ENCODE data around the gene GJA1.
"Not testable (repeated sequence)": the region's sequence is repeated elsewhere in the genome, so short reads cannot be mapped to it uniquely, and the experiment has no call there.

Gene GJA1

DNA sequence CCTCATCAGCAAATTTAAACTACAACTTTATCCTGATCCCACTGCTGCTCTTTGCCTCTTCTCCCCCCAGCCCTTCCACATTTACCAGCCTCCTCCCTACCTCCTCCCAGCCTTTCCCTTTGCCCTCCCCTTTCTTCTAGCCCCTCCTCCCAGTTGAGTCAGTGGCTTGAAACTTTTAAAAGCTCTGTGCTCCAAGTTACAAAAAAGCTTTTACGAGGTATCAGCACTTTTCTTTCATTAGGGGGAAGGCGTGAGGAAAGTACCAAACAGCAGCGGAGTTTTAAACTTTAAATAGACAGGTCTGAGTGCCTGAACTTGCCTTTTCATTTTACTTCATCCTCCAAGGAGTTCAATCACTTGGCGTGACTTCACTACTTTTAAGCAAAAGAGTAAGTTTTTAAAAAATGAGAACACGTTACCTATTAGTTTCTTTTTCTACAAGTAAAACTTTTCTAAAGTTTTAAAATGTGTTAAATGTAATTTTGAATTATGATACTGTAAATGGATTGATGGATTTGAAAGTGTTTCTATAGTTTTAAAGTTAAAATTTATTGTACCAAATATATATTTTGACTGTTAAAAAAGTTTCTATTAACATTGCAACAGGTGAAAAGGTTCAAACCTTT lies at the start of gene GJA1:
Gene GJA1 (plus strand): TSS at position 203 of the 626 bp plus-strand sequence. CDS start 11,202 bp downstream, outside the sequence.
- no peak for DNase-seq

DNA sequence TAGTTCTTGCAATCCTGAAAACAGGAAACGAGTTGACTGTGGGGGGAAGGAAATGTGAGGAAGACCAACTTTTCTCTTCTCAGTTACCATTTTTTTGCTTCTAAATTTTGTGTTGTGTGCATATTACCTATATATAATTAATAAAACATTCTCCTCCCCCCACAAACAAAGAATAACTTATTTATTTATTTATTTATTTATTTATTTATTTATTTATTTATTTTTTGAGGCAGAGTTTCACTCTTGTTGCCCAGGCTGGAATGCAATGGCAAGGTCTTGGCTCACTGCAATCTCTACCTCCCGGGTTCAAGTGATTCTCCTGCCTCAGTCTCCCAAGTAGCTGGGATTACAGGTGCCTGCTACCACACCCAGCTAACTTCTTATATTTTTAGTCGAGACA lies 48.9 kb upstream of the GJA1 start:
- DNase-seq, result not testable (repeated sequence)

DNA sequence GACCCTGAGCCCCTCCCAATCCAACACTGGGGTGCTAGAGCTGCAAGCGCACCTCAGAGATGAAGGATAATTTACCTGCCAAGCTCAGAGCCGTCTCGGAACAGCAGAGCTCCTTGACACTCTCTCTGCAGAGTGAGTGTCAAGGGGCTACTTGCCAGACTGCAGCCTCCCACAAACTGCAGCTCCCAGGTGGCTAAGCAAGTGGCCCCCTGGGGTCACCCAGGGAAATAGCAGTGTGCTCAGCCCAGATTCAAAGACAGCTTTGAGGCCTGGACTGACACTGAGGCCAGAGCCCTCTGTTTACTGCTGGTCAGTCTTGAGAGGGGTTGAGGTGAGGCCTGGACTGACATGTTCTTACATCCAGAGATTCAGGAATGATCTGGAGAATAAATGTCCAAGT lies 46.0 kb upstream of the GJA1 start:
- no peak for DNase-seq

- no peak for DNase-seq
Observed at GRCh38 chr6:121393731-121394505, 41.5 kb upstream of the GJA1 start.

GRCh38 chr6:121395736-121396135 lies 39.7 kb upstream of the GJA1 start:
- no peak for DNase-seq

DNA sequence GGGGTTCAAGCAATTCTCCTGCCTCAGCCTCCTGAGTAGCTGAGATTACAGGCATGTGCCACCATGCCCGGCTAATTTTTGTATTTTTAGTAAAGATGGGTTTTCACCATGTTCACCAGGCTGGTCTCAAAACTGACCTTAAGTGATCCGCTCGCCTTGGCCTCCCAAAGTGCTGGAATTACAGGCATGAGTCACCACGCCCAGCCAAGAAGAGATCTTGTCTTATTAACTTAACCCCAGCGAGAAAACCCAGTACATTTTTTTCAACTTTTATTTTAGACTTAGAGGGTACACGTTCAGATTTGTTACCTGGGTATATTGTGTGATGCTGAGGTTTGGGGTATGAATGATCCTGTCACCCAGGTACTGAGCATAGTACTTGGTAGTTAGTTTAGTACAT lies 38.3 kb upstream of the GJA1 start:
- DNase-seq, result not testable (repeated sequence)

DNA sequence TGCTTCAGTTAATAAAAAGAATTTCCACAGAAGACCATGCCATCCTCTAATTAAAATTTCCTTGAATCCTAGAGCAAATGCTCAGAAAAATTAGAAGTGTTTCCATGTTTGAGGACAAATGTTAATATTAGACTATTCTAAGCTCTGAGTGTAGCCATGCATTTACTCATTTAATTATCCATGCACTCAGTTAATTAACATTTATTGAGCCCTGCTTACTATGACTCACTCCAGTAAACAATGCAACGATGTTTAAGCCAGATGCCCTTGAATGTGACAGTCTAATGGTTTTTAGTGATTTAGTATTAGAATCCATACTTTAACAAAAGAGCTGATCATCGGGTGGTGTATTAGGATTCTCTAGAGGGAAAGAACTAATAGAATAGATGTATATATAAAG lies 37.3 kb upstream of the GJA1 start:
- no peak for DNase-seq

DNA sequence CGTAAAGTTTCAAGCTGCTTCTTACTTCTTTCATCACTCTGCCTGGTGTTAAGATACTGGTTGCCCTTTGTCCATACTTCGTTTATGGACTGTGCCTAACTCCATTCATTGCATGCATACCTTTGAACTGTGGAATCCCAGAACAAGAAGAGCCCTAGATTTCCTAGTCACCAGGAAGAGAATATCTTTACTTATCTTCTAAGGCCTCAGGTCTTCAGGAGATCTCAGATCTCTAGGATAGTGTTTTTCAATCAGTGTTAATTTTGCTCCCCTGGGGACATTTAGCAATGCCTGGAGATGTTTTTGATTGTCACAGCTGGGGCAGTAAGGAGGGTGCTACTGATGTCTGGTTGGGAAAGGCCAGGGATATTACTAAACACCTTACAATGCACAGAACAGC lies 35.5 kb upstream of the GJA1 start:
- no peak for DNase-seq

DNA sequence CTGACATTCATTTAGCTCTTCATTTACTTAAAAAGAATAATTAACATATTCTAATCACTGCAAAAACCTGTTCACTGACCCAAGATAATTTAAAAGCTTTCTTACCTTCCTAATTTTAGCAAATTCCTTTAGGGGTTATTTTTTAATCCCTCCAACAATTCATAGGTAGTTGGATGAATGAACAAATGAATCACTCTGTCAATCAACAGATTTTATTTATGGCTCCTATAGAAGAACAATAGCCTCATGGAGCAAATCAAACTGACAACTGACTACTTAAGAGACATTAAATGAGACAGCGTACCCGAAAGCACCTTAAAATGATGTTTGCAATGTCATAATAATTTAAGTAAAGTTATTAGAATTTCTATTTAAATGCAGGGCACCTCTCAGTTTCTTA lies 31.5 kb upstream of the GJA1 start:
- DNase-seq, result no peak

DNA sequence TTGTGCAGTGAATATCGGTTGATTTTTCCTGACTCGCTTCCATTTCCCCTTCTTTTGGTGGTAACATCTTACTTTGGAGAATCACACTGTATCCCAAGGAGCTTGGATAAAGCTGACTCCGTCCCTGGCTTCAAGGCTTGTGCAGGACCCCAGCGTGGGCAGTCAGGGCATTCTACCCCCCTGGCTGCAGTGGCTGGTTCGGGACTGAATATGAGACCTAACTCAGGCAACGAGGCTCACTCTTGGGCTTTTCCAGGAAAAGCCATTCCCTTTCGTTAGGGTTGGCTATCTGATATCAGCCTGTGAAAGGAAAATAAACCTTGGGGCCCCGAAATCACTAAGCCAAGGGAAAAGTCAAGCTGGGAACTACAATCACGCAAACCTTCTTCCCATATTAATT lies 30.1 kb upstream of the GJA1 start:
- no peak for DNase-seq

DNA sequence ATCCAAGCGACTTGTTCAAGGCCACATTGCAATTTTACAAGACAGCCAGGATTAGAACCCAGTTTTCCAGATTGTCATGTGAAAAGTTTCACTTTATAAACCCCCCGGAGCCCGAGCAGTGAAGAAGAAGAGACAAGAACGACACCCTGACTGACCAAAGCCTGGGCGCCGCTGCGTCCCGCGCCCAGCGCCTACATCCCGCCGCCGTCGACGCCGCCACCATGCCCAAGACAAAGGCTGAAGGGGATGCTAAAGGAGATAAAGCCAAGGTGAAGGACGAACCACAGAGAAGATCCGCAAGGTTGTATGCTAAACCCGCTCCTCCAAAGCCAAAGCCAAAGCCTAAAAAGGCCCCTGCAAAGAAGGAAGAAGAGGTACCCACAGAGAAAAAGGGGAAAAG lies 27.1 kb upstream of the GJA1 start:
- DNase-seq, result no peak

DNA sequence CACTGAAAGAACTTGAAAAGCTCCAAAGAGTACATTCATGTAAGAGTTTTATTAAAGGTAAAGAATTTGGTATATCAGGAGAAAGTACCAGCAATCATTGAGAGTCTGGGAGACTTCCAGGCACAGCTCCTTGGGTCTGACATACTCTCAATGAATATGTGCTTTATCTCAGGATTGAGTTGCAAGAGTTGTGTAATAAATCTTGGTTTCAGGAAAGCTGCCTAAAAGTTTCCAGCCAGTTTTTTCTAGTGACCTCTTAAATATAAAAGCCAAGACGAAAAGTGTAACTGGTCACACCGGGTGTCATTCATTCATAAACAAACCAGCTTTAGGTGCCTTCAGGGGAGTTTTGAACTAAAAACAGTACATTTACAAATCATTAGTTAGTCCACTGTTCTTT lies 21.6 kb upstream of the GJA1 start:
- no peak for DNase-seq

- no peak for DNase-seq
Observed at GRCh38 chr6:121418346-121418745, 17.1 kb upstream of the GJA1 start.

DNA sequence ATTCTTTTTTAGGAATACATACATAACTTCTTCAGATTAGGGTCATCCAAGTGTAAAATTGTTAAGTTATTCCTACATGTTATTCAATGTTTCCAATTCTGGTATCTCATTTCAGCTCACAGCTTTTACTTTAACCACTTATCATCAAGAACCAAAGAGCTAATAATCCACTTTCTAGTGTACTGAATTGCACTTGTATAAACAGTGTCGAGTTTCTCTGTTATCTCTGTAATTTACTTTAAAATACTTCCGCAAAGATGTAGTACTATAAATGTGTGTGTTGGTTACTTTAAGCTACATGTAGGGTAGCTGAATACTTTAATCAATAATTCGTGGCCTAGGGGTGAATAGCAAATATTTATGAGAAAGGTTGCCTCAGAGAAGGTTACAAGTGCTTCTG lies 8.8 kb upstream of the GJA1 start:
- DNase-seq, result no peak

GRCh38 chr6:121428872-121429756 lies 6.3 kb upstream of the GJA1 start:
- no peak for DNase-seq

DNA sequence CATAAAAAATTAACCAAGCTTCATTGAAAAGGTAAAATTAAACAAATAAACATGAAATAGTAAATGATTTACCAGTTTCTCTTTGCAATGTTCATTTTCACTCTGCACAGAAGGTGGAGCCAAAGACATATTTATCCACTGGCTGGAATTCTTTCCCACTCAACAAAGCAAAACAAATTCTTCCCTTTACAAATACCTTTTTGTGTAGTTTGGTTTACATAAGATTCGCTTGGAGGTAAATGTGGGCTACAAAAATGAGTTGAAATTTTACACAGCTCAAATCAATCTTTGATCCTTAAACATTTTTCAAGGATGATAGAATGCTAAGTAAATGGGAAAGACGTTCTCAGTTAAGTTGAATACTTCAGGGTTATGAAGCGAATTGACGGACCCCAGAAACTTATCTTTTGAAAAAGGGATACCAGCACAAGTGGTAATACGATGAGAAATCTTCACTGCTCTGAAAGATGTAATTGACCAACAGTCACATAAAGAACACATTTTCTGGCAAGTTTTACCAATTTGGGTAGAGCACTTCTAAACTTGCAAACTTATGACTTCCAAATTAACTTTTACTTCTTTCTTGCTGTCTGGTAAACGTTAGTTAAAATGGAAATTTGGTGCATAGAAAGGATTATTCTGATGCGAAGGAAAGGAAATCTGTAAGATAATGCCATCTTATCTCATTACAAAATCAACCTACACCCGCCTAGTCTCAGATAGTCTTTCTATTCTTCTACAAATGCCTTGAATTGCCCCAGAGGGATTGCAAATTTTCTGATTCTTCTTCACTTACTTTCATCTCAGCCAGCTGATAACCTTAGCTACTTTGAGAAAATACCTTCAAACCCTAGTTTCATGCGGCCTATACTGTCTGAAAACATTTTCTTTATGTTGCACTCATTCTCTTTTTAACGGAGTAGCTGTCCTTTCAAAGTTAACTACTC lies 4.7 kb upstream of the GJA1 start:
- DNase-seq, result peak; percentile 7

DNA sequence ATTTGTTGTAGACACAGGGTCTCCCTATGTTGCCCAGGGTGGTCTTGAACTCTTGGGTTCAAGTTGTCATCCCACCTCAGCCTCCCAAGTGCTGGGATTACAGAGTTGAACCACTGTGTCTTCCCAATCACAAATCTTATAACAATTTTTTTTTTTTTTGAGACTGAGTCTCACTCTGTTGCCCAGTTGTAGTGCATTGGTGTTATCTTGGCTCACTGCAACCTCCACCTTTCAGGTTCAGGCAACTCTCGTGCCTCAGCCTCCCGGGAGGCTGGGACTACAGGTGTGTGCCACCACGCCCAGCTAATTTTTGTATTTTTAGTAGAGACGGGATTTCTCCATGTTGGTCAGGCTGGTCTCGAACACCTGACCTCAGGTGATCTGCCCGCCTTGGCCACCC lies 3.7 kb upstream of the GJA1 start:
- not testable (repeated sequence) for DNase-seq

DNA sequence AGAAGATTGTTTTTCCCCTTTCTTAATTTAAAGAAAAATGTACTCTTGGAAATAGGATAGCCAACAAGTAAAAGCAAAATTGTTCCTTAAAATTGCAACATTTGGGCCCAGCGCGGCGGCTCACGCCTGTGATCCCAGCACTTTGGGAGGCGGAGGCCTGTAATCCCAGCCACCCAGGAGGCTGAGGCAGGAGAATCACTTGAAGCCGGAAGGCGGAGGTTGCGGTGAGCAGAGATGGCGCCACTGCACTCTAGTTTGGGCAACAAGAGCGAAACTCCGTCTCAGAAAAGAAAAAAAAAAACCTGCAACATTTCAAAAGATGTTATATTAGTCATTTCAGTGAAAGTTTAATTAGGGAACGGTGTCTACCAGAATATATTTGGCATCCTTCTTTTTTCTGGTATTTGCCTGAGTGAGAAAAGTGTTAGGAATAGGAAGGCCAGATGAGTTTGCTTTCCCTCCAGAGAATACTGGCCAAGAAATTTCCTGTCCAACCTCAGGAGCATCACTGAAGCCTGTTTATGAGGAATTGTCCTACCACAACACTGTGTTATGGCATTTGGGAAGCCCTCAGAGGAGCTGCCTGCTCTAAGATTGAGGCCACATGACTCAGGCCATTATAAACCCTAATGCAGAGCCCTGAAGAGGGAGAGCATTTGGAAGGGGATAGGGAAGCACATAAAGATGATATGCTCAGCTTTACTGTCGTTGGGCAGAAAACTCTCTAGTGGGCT lies 1.2 kb upstream of the GJA1 start:
- DNase-seq, result no peak

DNA sequence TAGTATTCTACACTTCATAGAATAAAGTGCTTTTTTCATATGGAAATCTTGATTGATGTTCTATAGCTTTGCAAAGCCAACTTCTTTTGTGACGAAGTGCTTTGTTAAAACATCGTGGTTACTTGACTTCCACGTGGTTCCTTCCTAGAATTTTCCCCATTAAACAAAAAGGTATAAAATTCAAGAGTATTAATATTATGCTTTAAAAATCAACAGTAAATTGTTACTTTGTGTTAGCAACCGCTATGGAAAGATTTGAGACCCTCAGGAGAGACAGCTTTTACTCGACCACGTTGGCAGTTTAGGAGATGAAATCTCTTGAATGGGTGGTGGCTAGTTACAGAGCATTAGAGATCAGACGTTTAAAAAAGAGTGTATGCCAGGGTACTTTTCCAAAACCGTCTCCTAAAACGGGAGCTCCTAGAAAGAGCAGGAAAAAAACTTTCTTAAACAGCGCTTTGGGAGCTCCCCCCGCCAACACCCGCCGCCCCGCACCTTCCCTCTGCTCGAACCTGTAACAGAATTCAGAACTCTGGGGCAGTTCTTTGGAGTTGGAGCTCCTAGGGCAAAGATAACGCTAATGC lies 920 bp downstream of the GJA1 start:
- DNase-seq, result no peak

- no peak for DNase-seq
Observed at GRCh38 chr6:121436960-121437850, 1.8 kb downstream of the GJA1 start.

Data from MV-4-11 (cell line).